Fibroblast of lung (primary cell): Measurements from ENCODE around the gene FNDC3B.

Experiments
- CTCF ChIP-seq, 2 donors: IDR thresholded peaks in 1 of 2; conservative IDR thresholded peaks in 1 of 2; 1 replicate in 1 of 2; 2 replicates in 1 of 2; pipeline ENCODE4 v1.5.1; 2011 to 2012; ENCODE audit warnings: low read length in 2 of 2, control low read depth in 1 of 2, inconsistent platforms in 1 of 2, low read depth in 1 of 2, mild to moderate bottlenecking in 1 of 2
- EZH2 ChIP-seq: IDR thresholded peaks from 2 replicates; pipeline ENCODE4 v1.5.1; 2012; ENCODE audit warnings: low read length, control low read depth, mild to moderate bottlenecking; ENCODE audit errors: missing control alignments

DNA sequence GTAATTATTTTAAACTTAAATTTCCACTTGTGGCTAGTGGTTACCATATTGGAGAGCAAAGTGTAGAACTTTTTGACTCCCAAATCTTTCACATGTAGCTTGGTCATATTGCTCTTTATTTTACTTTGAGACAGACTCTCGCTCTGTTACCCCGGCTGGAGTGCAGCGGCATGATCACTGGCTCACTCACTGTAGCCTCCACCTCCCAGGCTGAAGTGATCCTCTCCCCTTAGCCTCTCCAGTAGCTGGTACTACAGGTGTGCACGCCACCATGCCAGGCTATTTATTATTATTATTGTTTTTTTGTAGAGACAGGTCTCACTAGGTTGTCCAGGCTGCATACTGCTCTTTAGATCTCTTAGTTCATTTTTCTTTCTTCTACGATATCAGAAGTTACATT is 3.9 kb downstream of the FNDC3B start:
- TF ChIP-seq CTCF (conservative IDR thresholded peaks at IDR 0.05 in 1 of 2, IDR thresholded peaks at IDR 0.05 in 1 of 2; ENCODE audit: low read depth in 1 of 2, low read length in 2 of 2): no peak
- no peak for TF ChIP-seq EZH2
